Measurements from ENCODE around the gene MPPED2. TPM values are rescaled to one million over a fixed set of nuclear protein-coding genes. Genes with fewer than 3 reads are reported as not detected.

Gene MPPED2
- total and polyA plus RNA-seq, 5 experiments from 2014 or later, result 1.4 to 4.9 (median 3.3) TPM; not detected in 2

- no peak overlapping the region for H3K4me3 Mint-ChIP-seq
Measured at GRCh38 chr11:30451626-30452025, 134.5 kb downstream of the MPPED2 start.

DNA sequence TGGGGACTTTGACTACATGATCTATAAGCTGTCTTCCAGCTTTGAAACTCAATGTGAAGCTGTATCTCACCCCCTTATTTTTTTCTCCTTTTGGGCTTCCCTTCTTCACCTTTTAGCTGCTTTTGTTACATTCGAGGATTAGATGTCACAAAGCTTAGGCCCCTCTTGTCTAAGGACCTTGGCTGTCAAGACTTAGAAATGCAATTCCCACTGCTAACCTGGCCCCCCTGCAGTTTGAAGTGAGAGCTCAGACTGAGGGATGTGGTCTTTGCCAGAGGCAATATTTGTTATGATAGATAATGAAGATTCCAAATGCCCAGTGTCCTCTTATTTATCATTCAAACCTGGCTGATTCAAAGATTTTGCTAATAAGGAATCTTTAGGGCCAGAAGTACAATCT, 135.0 kb downstream of the MPPED2 start:
- Mint-ChIP-seq H3K36me3 (no peaks in the 10 kb centered on the region), H3K4me3 (no peak overlapping the region), H3K27me3 (peaks cover 0 to 27% (median 5%) of the 10 kb centered on the region in 5 donors), H3K4me1 (no peaks in the 10 kb centered on the region), H3K27ac (no peak overlapping the region), H3K9me3 (no peaks in the 10 kb centered on the region)
- DNase-seq (no peak), ATAC-seq (no peak)
- POLR2A ChIA-PET, result no interaction called here

More at GRCh38 chr11:30451626-30452025, 134.5 kb downstream of the MPPED2 start:
- no peaks in the 10 kb centered on the region for H3K4me1 Mint-ChIP-seq
- ATAC-seq (no peak), DNase-seq (no peak)
- peaks cover 0 to 27% (median 5%) of the 10 kb centered on the region in 5 donors for H3K27me3 Mint-ChIP-seq
- POLR2A ChIA-PET, result no interaction called here
- no peaks in the 10 kb centered on the region for H3K9me3 Mint-ChIP-seq
- no peak overlapping the region for H3K27ac Mint-ChIP-seq
- no peaks in the 10 kb centered on the region for H3K36me3 Mint-ChIP-seq

DNA sequence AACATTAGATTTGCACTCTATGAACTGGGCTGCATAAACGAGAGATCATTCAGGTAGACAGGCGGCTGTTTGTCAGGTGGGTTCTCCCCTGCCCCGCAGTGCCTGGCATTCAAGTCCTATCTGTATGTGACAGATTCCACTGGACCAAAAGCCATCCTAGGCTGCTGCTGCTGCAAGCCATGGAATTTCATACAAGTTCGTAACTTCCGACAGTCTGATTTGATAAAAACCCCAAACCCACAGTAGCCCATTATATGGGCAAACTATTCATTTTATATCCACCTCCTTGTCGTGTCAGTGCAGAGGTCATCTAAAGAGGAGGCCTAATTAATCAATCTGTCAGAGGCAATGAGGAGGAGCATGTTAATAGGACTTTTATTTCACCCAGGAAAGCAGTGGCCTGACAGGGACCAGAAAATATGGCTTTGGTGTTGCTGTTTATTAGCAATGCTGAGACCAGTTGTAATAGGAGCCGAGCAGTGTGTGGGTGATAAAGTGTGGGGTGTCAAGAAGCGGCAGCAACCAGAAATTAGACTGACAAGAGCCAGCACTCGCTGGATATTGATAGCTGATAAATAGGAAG, 139.0 kb downstream of the MPPED2 start:
- ATAC-seq (no peak), DNase-seq (no peak)
- Mint-ChIP-seq H3K4me1 (no peaks in the 10 kb centered on the region), H3K36me3 (no peaks in the 10 kb centered on the region), H3K27me3 (peaks cover 0 to 15% (median 5%) of the 10 kb centered on the region in 5 donors), H3K4me3 (no peak overlapping the region), H3K9me3 (no peaks in the 10 kb centered on the region), H3K27ac (no peak overlapping the region)
- POLR2A ChIA-PET, result no interaction called here

DNA sequence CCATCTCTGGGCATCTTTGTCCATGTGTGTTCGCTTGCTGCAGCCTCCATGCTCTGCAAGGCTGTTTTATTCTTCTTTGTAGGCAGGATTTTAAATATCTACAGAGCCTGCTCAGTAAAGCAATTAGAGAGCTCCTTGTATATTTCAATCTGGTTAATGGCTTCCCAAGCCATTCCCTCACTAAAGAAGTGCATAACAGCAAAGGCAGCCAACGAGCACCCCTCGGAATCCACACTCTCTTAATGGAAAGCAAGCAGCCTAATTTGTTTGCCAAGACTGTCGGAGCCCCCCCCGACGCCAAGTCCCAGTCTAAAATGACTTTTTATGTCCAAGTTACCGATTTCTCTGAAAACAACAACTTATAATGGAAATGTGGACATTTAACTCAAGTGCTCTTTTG, 139.6 kb downstream of the MPPED2 start:
- Mint-ChIP-seq H3K36me3 (no peaks in the 10 kb centered on the region), H3K4me3 (no peak overlapping the region), H3K4me1 (no peaks in the 10 kb centered on the region), H3K9me3 (no peaks in the 10 kb centered on the region), H3K27me3 (peaks cover 0 to 10% (median 5%) of the 10 kb centered on the region in 5 donors), H3K27ac (no peak overlapping the region)
- DNase-seq (no peak), ATAC-seq (no peak)
- POLR2A ChIA-PET, result no interaction called here

- ATAC-seq (no peak), DNase-seq (no peak)
- no peaks in the 10 kb centered on the region for H3K4me1 Mint-ChIP-seq
- H3K27ac Mint-ChIP-seq, result no peak overlapping the region
- POLR2A ChIA-PET, result no interaction called here
- no peaks in the 10 kb centered on the region for H3K9me3 Mint-ChIP-seq
- H3K27me3 Mint-ChIP-seq, result peaks cover 0 to 10% (median 5%) of the 10 kb centered on the region in 5 donors
- no peak overlapping the region for H3K4me3 Mint-ChIP-seq
- no peaks in the 10 kb centered on the region for H3K36me3 Mint-ChIP-seq
Measured at GRCh38 chr11:30445056-30445455, 141.1 kb downstream of the MPPED2 start.

DNA sequence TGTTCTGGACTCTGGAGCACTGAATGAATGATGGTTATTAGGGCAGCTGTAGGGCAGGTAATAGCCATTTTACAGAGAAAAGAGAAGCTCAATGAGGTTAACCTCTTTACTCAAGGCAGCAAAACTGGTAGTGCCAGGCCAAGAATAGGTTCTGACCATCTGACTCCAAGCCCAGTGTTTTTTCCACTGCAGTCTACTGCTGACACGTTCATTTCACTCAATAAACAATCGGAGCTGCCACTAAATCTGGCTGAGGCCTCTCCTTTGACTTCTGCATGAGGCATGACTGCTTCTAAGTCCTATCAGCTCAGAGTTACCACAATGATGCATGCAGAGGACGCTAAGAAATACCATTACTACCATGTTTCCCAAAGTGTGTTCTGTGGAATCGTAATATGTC, 145.6 kb downstream of the MPPED2 start:
- Mint-ChIP-seq H3K36me3 (no peaks in the 10 kb centered on the region), H3K4me1 (no peaks in the 10 kb centered on the region)
- ATAC-seq, result no peak

GRCh38 chr11:30436801-30437200, 149.4 kb downstream of the MPPED2 start:
- H3K27ac Mint-ChIP-seq, result no peak overlapping the region
- H3K4me1 Mint-ChIP-seq, result no peaks in the 10 kb centered on the region
- peaks cover 0 to 13% (median 0%) of the 10 kb centered on the region in 5 donors for H3K27me3 Mint-ChIP-seq
- no peak overlapping the region for H3K4me3 Mint-ChIP-seq
- POLR2A ChIA-PET, result no interaction called here
- ATAC-seq (no peak), DNase-seq (no peak)
- H3K36me3 Mint-ChIP-seq, result no peaks in the 10 kb centered on the region
- peaks cover 0 to 10% (median 0%) of the 10 kb centered on the region in 9 donors for H3K9me3 Mint-ChIP-seq

More for the DNA sequence above, 145.6 kb downstream of the MPPED2 start:
- Mint-ChIP-seq H3K4me3 (no peak overlapping the region), H3K27ac (peak overlapping the region in 1 of 10 donors; percentile 40), H3K9me3 (peaks cover 0 to 10% (median 0%) of the 10 kb centered on the region in 9 donors), H3K27me3 (peaks cover 0 to 13% (median 0%) of the 10 kb centered on the region in 5 donors)
- DNase-seq, result no peak
- POLR2A ChIA-PET, result no interaction called here

GRCh38 chr11:30435488-30435887, 150.7 kb downstream of the MPPED2 start:
- Mint-ChIP-seq H3K4me1 (no peaks in the 10 kb centered on the region), H3K27ac (no peak overlapping the region), H3K4me3 (no peak overlapping the region), H3K27me3 (peaks cover 0 to 13% (median 0%) of the 10 kb centered on the region in 5 donors), H3K36me3 (no peaks in the 10 kb centered on the region), H3K9me3 (peaks cover 0 to 10% (median 0%) of the 10 kb centered on the region in 9 donors)
- POLR2A ChIA-PET, result no interaction called here
- ATAC-seq (no peak), DNase-seq (no peak)

DNA sequence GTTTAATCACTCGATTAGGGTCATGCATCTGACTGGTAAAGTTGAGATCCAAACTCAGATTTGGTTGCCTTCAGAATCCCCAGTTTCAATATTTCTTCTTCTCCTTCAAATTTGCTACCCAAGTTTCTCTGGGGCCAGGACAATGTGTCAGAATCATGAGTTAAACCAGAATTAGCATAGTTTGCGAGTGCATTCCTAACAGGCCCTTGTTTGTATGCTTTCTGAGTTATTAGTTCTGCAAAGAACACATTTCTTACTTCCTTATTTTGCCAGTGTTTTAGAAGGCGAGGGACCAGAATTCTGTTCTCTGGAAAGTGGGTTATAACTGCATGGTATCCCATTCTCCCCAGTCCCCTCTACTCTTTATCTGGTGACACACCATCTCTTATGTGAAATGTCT, 151.3 kb downstream of the MPPED2 start:
- Mint-ChIP-seq H3K4me1 (no peaks in the 10 kb centered on the region), H3K27me3 (peaks cover 0 to 13% (median under 1%) of the 10 kb centered on the region in 5 donors), H3K4me3 (no peak overlapping the region), H3K36me3 (no peaks in the 10 kb centered on the region), H3K9me3 (peaks cover 0 to 10% (median 0%) of the 10 kb centered on the region in 9 donors), H3K27ac (no peak overlapping the region)
- DNase-seq (no peak), ATAC-seq (no peak)
- POLR2A ChIA-PET, result no interaction called here

GRCh38 chr11:30433831-30434230, 152.3 kb downstream of the MPPED2 start:
- Mint-ChIP-seq H3K27ac (no peak overlapping the region), H3K36me3 (no peaks in the 10 kb centered on the region), H3K4me1 (no peaks in the 10 kb centered on the region), H3K4me3 (no peak overlapping the region), H3K27me3 (peaks cover 0 to 17% (median 2%) of the 10 kb centered on the region in 5 donors), H3K9me3 (peaks cover 0 to 10% (median 0%) of the 10 kb centered on the region in 9 donors)
- DNase-seq, result no peak
- no peak for ATAC-seq
- POLR2A ChIA-PET, result no interaction called here

- ATAC-seq (no peak), DNase-seq (no peak)
- H3K27ac Mint-ChIP-seq, result no peak overlapping the region
- H3K36me3 Mint-ChIP-seq, result no peaks in the 10 kb centered on the region
- no peaks in the 10 kb centered on the region for H3K4me1 Mint-ChIP-seq
- no peak overlapping the region for H3K4me3 Mint-ChIP-seq
- POLR2A ChIA-PET, result no interaction called here
- peaks cover 0 to 13% (median 2%) of the 10 kb centered on the region in 5 donors for H3K27me3 Mint-ChIP-seq
- peaks cover 0 to 3% (median 0%) of the 10 kb centered on the region in 9 donors for H3K9me3 Mint-ChIP-seq
Measured at GRCh38 chr11:30432716-30433115, 153.4 kb downstream of the MPPED2 start.

GRCh38 chr11:30432178-30432577, 154.0 kb downstream of the MPPED2 start:
- no peak for ATAC-seq

GRCh38 chr11:30431127-30431814, 154.9 kb downstream of the MPPED2 start:
- Mint-ChIP-seq H3K4me3 (no peak overlapping the region), H3K27me3 (peaks cover 0 to 10% (median 0%) of the 10 kb centered on the region in 5 donors), H3K4me1 (no peaks in the 10 kb centered on the region), H3K9me3 (no peaks in the 10 kb centered on the region), H3K27ac (no peak overlapping the region), H3K36me3 (no peaks in the 10 kb centered on the region)
- DNase-seq (no peak), ATAC-seq (no peak)
- POLR2A ChIA-PET, result no interaction called here

More at GRCh38 chr11:30432178-30432577, 154.0 kb downstream of the MPPED2 start:
- no peaks in the 10 kb centered on the region for H3K36me3 Mint-ChIP-seq
- no peaks in the 10 kb centered on the region for H3K4me1 Mint-ChIP-seq
- no peak for DNase-seq
- POLR2A ChIA-PET, result no interaction called here
- no peaks in the 10 kb centered on the region for H3K9me3 Mint-ChIP-seq
- H3K27me3 Mint-ChIP-seq, result peaks cover 0 to 10% (median 0%) of the 10 kb centered on the region in 5 donors
- H3K4me3 Mint-ChIP-seq, result no peak overlapping the region
- H3K27ac Mint-ChIP-seq, result no peak overlapping the region

All from naive thymus-derived CD8-positive, alpha-beta T cell (primary cell).